Right cardiac atrium (tissue), 5 donors: Measurements from ENCODE around the gene NOX4. TPM values are rescaled to one million over a fixed set of nuclear protein-coding genes. Genes with fewer than 3 reads are reported as not detected.
"Not testable (repeated sequence)": the region's sequence is repeated elsewhere in the genome, so short reads cannot be mapped to it uniquely, and the experiment has no call there.

ENCODE experiments used
- ATAC-seq, 2 donors: fragments of 200-7000 bp; cut with Tn5 transposase; one replicate each; pipeline versions ENCODE4 v1.8.0 to v1.9.1; 2020; ENCODE audit warnings: moderate library complexity in 2 of 2, mild to moderate bottlenecking in 1 of 2
- DNase-seq, 3 donors: peaks; one replicate each; pipeline ENCODE4 v3.0.0-alpha.2; 2020
- H3K27ac ChIP-seq: one replicate; pipeline ENCODE4 v1.5.1; 2013; ENCODE audit warnings: mild to moderate bottlenecking, low read length, control low read depth, moderate library complexity
- H3K27me3 ChIP-seq: one replicate; pipeline ENCODE4 v1.6.1; 2013; ENCODE audit not compliant: control insufficient read depth, insufficient read depth
- H3K4me1 ChIP-seq: one replicate; pipeline ENCODE4 v1.6.1; 2013; ENCODE audit warnings: low read length; ENCODE audit not compliant: control insufficient read depth, insufficient read depth
- H3K4me3 ChIP-seq: one replicate; pipeline ENCODE4 v1.5.1; 2013; ENCODE audit warnings: low read length, control low read depth
- H3K9me3 ChIP-seq: one replicate; pipeline ENCODE4 v1.6.1; 2013; ENCODE audit warnings: low read length; ENCODE audit not compliant: control insufficient read depth
- WGBS: extraction: QIAGEN DNeasy Blood & Tissue Kit; methylation state at CpG from one replicate; pipeline ENCODE4 v1.1.7; 2013; 5-methylcytosine and 5-hydroxymethylcytosine counted together
- intact Hi-C, 4 donors: fragments of 100-400 bp; cut with DNase I; formaldehyde crosslinking; loops; one replicate each; pipeline versions ENCODE4 v1.11.0 to v1.14.0; 2022 to 2023
- polyA plus RNA-seq: library from polyadenylated mRNA; stranded (reverse); fragments of 200-250 nt; gene quantifications from one replicate; pipeline ENCODE4 v1.2.3, GENCODE V29; 2013
- total RNA-seq, 4 donors: library from RNA; stranded (reverse); fragmentation: NEBNext Ultra II Directional; extraction: Animal tissue kit (Norgen Biotek cat#: 25700); gene quantifications; one replicate each; pipeline ENCODE4 v1.2.1, GENCODE V29; 2021
- donor health status: healthy with polysubstance abuse.
- donor health status: DM: no; HTN: yes; CAD: no.
- donor health status: DM: no; HTN: no; CAD: no.
- donor health status: DM: no; HTN: yes; CAD: no; lungs with severe emphysema.
- donor health status: DM: yes; HTN: yes; CAD: no.

NOX4 gene
- total and polyA plus RNA-seq, 5 donors: 4.7 to 9.3 (median 7.6) TPM

- H3K4me1 ChIP-seq, H3K9me3 ChIP-seq, H3K27ac ChIP-seq, intact Hi-C loops, H3K4me3 ChIP-seq, H3K27me3 ChIP-seq: not testable (repeated sequence)
- ATAC-seq (peak; percentile 87 to 94), DNase-seq (peak; percentile 59 to 85 (median 63))
- 45% methylated on average over 3 of the region's 3 CpGs for WGBS
Observed at GRCh38 chr11:89342880-89343572, 148.1 kb downstream of the NOX4 start.

- H3K4me1 ChIP-seq, DNase-seq, intact Hi-C loops, H3K27me3 ChIP-seq, H3K4me3 ChIP-seq, H3K27ac ChIP-seq, H3K9me3 ChIP-seq: not testable (repeated sequence)
- peak; percentile 64 to 88 for ATAC-seq
Observed at GRCh38 chr11:89340450-89340849, 150.7 kb downstream of the NOX4 start.

GRCh38 chr11:89338073-89338472 is 153.1 kb downstream of the NOX4 start:
- H3K4me1 ChIP-seq, ATAC-seq, intact Hi-C loops: not testable (repeated sequence)

GRCh38 chr11:89337100-89337650 is 154.0 kb downstream of the NOX4 start:
- DNase-seq, H3K27me3 ChIP-seq, H3K4me1 ChIP-seq, H3K27ac ChIP-seq, ATAC-seq, H3K4me3 ChIP-seq, H3K9me3 ChIP-seq, intact Hi-C loops: not testable (repeated sequence)
- WGBS: 83% methylated on average over 4 of the region's 4 CpGs

More at GRCh38 chr11:89338073-89338472, 153.1 kb downstream of the NOX4 start:
- H3K27me3 ChIP-seq, H3K9me3 ChIP-seq, H3K4me3 ChIP-seq, H3K27ac ChIP-seq, DNase-seq: not testable (repeated sequence)
- WGBS: 39% methylated on average over 2 of the region's 2 CpGs

DNA sequence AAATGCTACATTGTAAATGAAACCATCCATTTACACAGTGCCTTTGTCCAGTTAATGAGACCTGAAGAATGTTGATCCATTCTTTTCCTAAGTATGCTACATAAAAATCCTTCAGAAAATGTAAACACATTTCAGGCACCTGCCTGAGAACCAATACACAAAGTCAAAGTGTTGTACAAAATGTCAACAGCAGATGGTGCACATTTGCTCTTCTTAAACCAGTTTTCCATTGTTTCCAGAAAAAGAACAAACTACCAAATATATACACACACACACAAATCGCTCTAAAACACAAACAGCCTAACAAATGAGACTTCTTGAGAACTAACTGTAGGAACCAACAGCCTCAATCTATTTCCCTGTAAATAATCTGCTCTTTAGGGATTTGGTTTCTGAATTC is 157.5 kb downstream of the NOX4 start:
- intact Hi-C loops, ATAC-seq: not testable (repeated sequence)
- 31% methylated on average over 1 of the region's 1 CpG for WGBS

DNA sequence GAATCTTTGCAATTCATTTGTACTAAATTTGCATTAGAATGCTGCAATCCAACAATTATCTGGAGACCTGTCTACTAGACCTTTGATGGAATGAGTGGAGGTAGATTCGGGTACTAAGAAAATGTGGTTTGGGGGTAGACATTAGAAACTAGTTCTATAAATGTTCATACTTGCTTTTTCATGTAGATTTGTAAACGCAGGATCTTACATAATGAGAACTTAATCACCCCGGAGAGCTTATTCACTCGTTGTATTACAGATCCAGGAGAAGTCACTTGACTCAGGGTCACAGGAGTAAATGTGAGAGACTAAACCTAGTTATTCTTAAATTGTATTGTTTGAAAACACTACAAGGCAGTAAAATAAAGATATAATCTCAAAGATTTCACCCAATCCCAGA is 159.2 kb downstream of the NOX4 start:
- 74% methylated on average over 4 of the region's 4 CpGs for WGBS
- H3K27ac ChIP-seq, ATAC-seq, H3K9me3 ChIP-seq, H3K4me1 ChIP-seq, H3K4me3 ChIP-seq, DNase-seq, intact Hi-C loops, H3K27me3 ChIP-seq: not testable (repeated sequence)

More for the DNA sequence above, 157.5 kb downstream of the NOX4 start:
- not testable (repeated sequence) for H3K4me1 ChIP-seq, H3K27ac ChIP-seq, H3K9me3 ChIP-seq, H3K27me3 ChIP-seq, DNase-seq, H3K4me3 ChIP-seq

- Histone ChIP-seq H3K27ac (no peak overlapping the region), H3K4me3 (no peak overlapping the region), H3K4me1 (no peaks in the 10 kb centered on the region), H3K27me3 (no peaks in the 10 kb centered on the region), H3K9me3 (no peaks in the 10 kb centered on the region)
- DNase-seq (no peak), ATAC-seq (no peak)
- intact Hi-C loops: no loop called here
- 81% methylated on average over 5 of the region's 5 CpGs for WGBS
Observed at GRCh38 chr11:89327885-89328284, 163.3 kb downstream of the NOX4 start.

GRCh38 chr11:89321401-89321800 is 169.8 kb downstream of the NOX4 start:
- Histone ChIP-seq H3K27ac (no peak overlapping the region), H3K9me3 (no peaks in the 10 kb centered on the region), H3K4me3 (no peak overlapping the region), H3K4me1 (no peaks in the 10 kb centered on the region), H3K27me3 (no peaks in the 10 kb centered on the region)
- intact Hi-C loops: no loop called here
- 89% methylated on average over 2 of the region's 2 CpGs for WGBS
- DNase-seq (no peak), ATAC-seq (no peak)

DNA sequence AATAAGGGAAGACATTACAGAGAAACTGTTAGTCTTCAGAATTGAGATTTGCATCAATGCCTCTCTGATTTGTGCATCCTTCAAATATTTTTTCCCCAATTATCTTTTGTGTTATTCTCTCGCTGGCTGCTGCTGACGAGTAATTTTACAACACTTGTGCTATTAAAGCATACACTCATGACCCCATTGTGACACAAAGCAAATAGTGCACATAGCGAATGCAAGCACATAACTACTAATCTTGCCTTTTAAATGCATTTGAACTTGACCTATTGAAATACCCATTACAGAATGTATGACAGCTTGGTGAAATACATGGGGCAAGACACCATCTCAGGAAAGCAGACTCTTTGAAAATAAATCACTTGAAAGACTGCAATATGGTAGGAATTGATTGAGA is 180.6 kb downstream of the NOX4 start:
- H3K27me3 ChIP-seq, H3K27ac ChIP-seq, DNase-seq, H3K9me3 ChIP-seq, H3K4me3 ChIP-seq, intact Hi-C loops, ATAC-seq, H3K4me1 ChIP-seq: not testable (repeated sequence)
- 71% methylated on average over 3 of the region's 3 CpGs for WGBS

GRCh38 chr11:89309321-89309985 is 181.7 kb downstream of the NOX4 start:
- DNase-seq, H3K9me3 ChIP-seq, H3K4me1 ChIP-seq, H3K27me3 ChIP-seq, intact Hi-C loops, H3K4me3 ChIP-seq, ATAC-seq, H3K27ac ChIP-seq: not testable (repeated sequence)
- 91% methylated on average over 3 of the region's 3 CpGs for WGBS

DNA sequence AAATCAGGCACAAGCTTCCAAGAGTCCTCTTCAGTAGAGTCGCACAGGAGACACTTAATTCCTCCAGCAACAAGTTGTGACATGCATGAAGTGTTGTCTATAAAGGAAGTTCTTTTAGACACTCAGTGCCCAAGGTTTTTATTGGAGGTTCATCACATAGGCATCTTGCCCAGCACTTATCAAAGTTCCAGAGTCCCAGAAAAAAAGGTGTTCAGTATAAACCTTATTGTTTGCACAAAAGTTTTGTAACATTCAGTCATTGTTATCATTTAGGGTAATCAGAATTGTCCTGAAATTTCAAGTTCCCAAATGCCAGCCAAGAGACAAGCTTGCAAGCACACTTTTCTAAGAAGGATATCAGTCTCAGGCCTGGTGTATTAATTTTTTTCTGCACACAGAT is 182.9 kb downstream of the NOX4 start:
- H3K27ac ChIP-seq, H3K27me3 ChIP-seq, ATAC-seq, intact Hi-C loops, H3K9me3 ChIP-seq, H3K4me1 ChIP-seq, H3K4me3 ChIP-seq, DNase-seq: not testable (repeated sequence)
- WGBS: 81% methylated on average over 1 of the region's 1 CpG
